PFSK-1 (cell line): Measurements from ENCODE around the gene PREX1.

Experiments
- FOXP2 ChIP-seq: optimal IDR thresholded peaks from 2 replicates; pipeline ENCODE3; 2011; ENCODE audit warnings: borderline replicate concordance, control low read depth, inconsistent platforms; ENCODE audit not compliant: insufficient read depth; ENCODE audit errors: extremely low read length, extremely low read depth
- POLR2AphosphoS5 ChIP-seq: IDR thresholded peaks from 2 replicates; pipeline ENCODE4 v1.6.1; 2012; ENCODE audit warnings: low read depth, mild to moderate bottlenecking, control low read depth, low read length, moderate library complexity
- SIN3A ChIP-seq: IDR thresholded peaks from 2 replicates; pipeline ENCODE4 v1.6.1; 2012; ENCODE audit warnings: mild to moderate bottlenecking, low read length, moderate library complexity, borderline replicate concordance; ENCODE audit not compliant: insufficient read depth
- TAF1 ChIP-seq: IDR thresholded peaks from 2 replicates; pipeline ENCODE4 v1.6.1; 2012; ENCODE audit warnings: low read length, control low read depth, borderline replicate concordance; ENCODE audit not compliant: insufficient read depth
- TF ChIP-seq, protein P1 (sequence below), 2 experiments: IDR thresholded peaks; 2 replicates each; pipeline versions ENCODE4 v1.6.1 to v1.8.0; 2011 to 2012; ENCODE audit warnings: low read depth in 2 of 2, low read length in 2 of 2, control low read depth in 1 of 2, inconsistent platforms in 1 of 2, mild to moderate bottlenecking in 1 of 2, moderate library complexity in 1 of 2; ENCODE audit not compliant: insufficient read depth in 1 of 2

Gene PREX1

DNA sequence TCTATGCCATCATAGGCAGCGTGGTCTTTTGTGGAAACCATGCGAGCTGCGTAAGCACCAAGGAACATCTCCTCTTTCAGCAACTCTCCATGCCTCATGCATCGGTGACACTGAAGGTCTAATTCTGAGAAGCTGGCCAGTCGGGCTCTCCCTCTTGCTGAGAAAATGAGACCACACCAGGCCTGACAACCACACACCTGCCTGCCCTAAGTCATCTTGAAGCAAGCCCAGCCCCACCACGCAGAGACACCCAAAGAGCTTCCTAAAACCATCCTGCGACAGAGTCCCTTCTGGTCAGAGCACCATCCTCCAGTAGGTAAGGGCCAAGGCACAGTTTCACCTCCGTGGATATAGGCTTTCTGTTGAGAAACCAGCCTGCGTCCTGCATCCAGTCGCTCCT is 26.6 kb downstream of the PREX1 start:
- no peak for TF ChIP-seq FOXP2
- TF ChIP-seq SIN3A, result no peak
- no peak for TF ChIP-seq POLR2AphosphoS5
- TF ChIP-seq TAF1, result no peak
- TF ChIP-seq, protein P1, sequence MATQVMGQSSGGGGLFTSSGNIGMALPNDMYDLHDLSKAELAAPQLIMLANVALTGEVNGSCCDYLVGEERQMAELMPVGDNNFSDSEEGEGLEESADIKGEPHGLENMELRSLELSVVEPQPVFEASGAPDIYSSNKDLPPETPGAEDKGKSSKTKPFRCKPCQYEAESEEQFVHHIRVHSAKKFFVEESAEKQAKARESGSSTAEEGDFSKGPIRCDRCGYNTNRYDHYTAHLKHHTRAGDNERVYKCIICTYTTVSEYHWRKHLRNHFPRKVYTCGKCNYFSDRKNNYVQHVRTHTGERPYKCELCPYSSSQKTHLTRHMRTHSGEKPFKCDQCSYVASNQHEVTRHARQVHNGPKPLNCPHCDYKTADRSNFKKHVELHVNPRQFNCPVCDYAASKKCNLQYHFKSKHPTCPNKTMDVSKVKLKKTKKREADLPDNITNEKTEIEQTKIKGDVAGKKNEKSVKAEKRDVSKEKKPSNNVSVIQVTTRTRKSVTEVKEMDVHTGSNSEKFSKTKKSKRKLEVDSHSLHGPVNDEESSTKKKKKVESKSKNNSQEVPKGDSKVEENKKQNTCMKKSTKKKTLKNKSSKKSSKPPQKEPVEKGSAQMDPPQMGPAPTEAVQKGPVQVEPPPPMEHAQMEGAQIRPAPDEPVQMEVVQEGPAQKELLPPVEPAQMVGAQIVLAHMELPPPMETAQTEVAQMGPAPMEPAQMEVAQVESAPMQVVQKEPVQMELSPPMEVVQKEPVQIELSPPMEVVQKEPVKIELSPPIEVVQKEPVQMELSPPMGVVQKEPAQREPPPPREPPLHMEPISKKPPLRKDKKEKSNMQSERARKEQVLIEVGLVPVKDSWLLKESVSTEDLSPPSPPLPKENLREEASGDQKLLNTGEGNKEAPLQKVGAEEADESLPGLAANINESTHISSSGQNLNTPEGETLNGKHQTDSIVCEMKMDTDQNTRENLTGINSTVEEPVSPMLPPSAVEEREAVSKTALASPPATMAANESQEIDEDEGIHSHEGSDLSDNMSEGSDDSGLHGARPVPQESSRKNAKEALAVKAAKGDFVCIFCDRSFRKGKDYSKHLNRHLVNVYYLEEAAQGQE (IDR thresholded peaks at IDR 0.05; ENCODE audit: insufficient read depth in 1 of 2, low read depth in 2 of 2, low read length in 2 of 2), result no peak

DNA sequence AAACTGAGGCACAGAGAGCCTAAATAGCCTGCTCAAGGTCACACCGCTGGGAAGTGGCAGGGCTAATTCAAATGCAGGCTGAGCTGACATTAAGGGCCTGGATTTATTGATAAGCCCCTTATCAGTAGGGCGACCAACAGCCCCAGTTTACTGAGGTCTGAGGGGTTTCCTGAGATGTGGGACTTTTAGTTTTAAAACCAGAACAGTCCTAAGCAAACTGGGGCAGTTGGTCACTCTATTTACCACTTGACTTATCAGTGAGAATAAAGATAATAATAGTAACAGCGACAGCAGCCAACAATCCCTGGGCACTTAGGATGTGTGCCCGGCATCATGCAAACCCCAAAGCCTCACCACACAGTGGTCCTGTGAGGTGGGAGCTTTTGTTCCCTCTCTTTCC is 27.6 kb downstream of the PREX1 start:
- TF ChIP-seq, protein P1 (IDR thresholded peaks at IDR 0.05; ENCODE audit: insufficient read depth in 1 of 2, low read depth in 2 of 2, low read length in 2 of 2), result no peak
- TF ChIP-seq POLR2AphosphoS5, result no peak

DNA sequence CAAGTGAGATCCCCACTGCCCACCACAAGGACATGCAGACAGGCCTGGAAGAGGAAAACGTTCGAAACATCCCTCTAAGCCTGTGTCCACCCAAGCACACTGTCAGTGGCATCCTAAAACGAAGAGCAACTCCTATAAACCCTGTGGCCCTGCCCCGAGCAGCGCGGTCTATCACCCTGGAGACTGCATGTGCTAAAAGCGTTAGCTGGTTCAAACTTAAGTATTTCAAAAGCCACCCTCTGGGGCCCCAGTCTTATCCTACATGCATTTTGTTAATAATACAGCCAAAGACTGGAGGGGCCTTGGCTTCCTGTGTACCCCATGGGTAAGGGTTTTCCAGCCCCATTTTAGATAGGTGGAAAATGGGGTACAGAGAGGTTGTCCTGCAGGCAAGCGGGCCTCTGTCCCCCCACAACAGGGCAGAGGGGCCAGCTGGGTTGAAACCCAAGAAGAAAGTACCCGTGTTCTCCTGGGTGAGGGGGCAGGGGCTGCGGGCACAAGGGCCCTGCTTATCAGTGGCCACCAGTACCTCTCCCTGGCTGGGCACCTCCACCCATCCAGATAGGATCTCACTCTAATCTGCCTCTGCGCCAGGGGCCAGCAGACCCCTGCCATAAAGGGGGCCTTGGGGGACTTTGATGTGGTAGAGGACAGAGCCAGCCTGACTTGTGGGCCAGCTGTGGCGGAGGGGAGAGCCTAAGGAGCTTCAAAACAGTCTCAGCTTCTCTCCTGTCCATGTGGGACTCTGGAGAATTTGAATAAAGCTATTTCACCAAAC is 28.3 kb downstream of the PREX1 start:
- TF ChIP-seq POLR2AphosphoS5 (no peak), FOXP2 (no peak)

DNA sequence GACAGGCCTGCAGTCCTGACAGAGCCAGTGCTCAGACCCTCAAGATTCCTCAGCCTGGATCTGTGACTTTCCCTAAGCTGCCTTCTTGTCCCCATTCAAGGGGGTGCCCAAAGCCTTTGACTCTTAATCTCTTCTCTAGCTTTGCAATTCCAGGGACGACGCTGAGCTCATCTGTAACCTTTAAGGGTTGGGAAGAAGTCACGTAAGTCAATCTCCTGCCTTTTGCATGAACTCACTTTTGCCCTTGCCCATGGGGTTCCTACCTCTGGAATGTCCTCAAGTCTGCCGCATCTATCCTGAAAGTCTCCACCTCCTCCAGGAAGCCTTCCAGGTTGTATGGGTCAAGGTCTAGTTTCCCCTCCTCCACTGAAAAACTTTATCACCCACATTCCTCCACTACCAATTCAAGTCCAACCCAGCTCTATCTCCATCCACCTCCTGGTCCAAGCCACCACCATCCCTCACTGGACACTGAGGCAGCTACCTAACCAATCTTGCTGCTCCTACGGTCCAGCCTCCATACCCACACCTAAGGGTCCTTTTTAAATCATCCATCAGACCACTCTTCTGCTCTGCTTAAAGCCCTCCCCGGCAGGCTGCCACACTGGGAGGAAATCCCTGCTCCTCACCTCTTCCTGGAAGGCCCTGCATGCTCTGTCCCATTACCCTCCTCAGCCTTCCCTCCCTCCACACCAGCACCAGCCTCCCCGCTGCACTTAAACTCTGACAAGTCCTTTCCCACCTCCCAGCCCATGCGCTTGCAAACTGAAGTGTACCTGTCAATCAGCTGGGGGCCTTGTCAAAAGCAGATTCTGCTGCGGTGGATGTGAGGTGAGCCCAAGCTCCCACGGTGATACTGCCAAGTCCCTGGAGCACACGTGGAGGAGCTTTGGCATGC is 29.7 kb downstream of the PREX1 start:
- TF ChIP-seq, protein P1 (IDR thresholded peaks at IDR 0.05; ENCODE audit: insufficient read depth in 1 of 2, low read depth in 2 of 2, low read length in 2 of 2), result no peak
- no peak for TF ChIP-seq FOXP2
- TF ChIP-seq TAF1, result no peak
- TF ChIP-seq SIN3A, result no peak
- TF ChIP-seq POLR2AphosphoS5, result no peak

DNA sequence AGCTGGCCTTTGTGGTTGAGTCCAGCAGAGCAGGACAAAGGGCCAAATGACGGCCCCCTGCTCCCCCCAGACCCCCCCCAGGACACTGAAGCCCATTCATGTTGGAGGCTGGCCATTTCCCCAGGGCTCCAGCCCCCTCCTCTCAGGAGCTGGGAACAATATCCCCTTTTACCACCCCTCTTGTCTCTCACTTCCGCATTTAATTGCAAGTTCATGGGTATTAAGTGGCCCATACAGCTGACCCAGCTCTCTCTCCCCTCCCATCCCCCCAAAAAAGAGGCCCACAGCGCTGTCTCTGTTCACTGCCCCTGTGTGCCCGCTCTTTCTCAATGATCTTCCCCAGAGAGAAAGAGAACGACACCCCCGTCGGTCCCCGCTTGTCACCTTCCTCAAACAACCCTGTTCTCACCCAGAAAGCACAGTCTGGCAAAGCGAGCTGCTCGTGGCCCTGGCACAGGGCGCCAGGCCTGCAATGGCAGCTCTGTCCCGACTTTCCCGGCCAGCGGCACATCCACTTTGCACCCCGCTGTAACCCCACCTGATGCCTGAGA is 30.4 kb downstream of the PREX1 start:
- TF ChIP-seq FOXP2 (no peak), POLR2AphosphoS5 (no peak), SIN3A (no peak), TAF1 (no peak)
- TF ChIP-seq, protein P1 (IDR thresholded peaks at IDR 0.05; ENCODE audit: insufficient read depth in 1 of 2, low read depth in 2 of 2, low read length in 2 of 2), result no peak
